ENCODE measurements around the gene TIMM9. TPM values are rescaled to one million over a fixed set of nuclear protein-coding genes. Genes with fewer than 3 reads are reported as not detected.
A peak's percentile ranks its signal among the peaks of the same experiment; 100 is the strongest.
"Not testable (repeated sequence)": the region's sequence is repeated elsewhere in the genome, so short reads cannot be mapped to it uniquely, and the experiment has no call there.

The TIMM9 gene
- total RNA-seq, 4 donors from 2014 or later, result 46.2 to 110 (median 86.8) TPM

- in situ Hi-C loops (cut with MboI; ENCODE audit: low sequenced_read_pairs in 4 of 4), result no loop called here
- DNase-seq (no peak), ATAC-seq (no peak)
- no peak for TF ChIP-seq CTCF (IDR thresholded peaks at IDR 0.05 in 4 of 5, conservative IDR thresholded peaks at IDR 0.05 in 1 of 5)
- TF ChIP-seq POLR2A (IDR thresholded peaks at IDR 0.05), result no peak
- Histone ChIP-seq H3K27me3 (no peaks in the 10 kb centered on the region), H3K27ac (peak overlapping the region; percentile 87 to 97 (median 91)), H3K4me1 (peaks cover 27 to 34% of the 10 kb centered on the region in 2 donors), H3K4me3 (peak overlapping the region; percentile 62 to 98 (median 84)), H3K36me3 (peaks cover 0 to 35% of the 10 kb centered on the region in 2 donors), H3K9me3 (no peaks in the 10 kb centered on the region)
- intact Hi-C loops (cut with DNase I; ENCODE audit: low total_unique reads), result loop anchor here (10.0 kb wide), 1 partner anchor 223 kb away; the partner anchor contains the start of gene ACTR10
These were observed 870 bp upstream of the TIMM9 start for GRCh38 chr14:58428118-58428683.

GRCh38 chr14:58426670-58427280 is 556 bp downstream of the TIMM9 start:
- ATAC-seq, result peak; percentile 72 to 73
- peak; percentile 30 to 45 for DNase-seq
- intact Hi-C loops (cut with DNase I; ENCODE audit: low total_unique reads), result loop anchor here (2.0 to 10.0 kb wide), 3 partner anchors 128 to 222 kb away; partner anchors contain the start of genes ACTR10, ARID4A and PSMA3
- Histone ChIP-seq H3K4me1 (peaks cover 27 to 34% of the 10 kb centered on the region in 2 donors), H3K27ac (peak overlapping the region; percentile 87 to 97 (median 91)), H3K27me3 (no peaks in the 10 kb centered on the region), H3K4me3 (peak overlapping the region; percentile 62 to 98 (median 84)), H3K36me3 (peaks cover 0 to 32% of the 10 kb centered on the region in 2 donors), H3K9me3 (no peaks in the 10 kb centered on the region)
- in situ Hi-C loops (cut with MboI; ENCODE audit: low sequenced_read_pairs in 4 of 4), result no loop called here
- no peak for TF ChIP-seq POLR2A (IDR thresholded peaks at IDR 0.05)
- no peak for TF ChIP-seq CTCF (IDR thresholded peaks at IDR 0.05 in 4 of 5, conservative IDR thresholded peaks at IDR 0.05 in 1 of 5)

GRCh38 chr14:58416934-58417333 is 10.4 kb downstream of the TIMM9 start:
- H3K4me3 ChIP-seq; DNase-seq; H3K4me1 ChIP-seq; intact Hi-C loops (cut with DNase I; ENCODE audit: low total_unique reads); in situ Hi-C loops (cut with MboI; ENCODE audit: low sequenced_read_pairs in 4 of 4); ATAC-seq; H3K9me3 ChIP-seq; H3K27ac ChIP-seq; H3K27me3 ChIP-seq: not testable (repeated sequence)
- peaks cover 0 to 50% of the 10 kb centered on the region in 2 donors for H3K36me3 ChIP-seq

GRCh38 chr14:58415636-58416547 is 11.4 kb downstream of the TIMM9 start:
- Histone ChIP-seq H3K4me3 (no peak overlapping the region), H3K27ac (no peak overlapping the region), H3K4me1 (peaks cover 0 to 4% of the 10 kb centered on the region in 2 donors), H3K36me3 (peaks cover 0 to 49% of the 10 kb centered on the region in 2 donors), H3K9me3 (no peaks in the 10 kb centered on the region), H3K27me3 (no peaks in the 10 kb centered on the region)
- TF ChIP-seq CTCF (IDR thresholded peaks at IDR 0.05 in 4 of 5, conservative IDR thresholded peaks at IDR 0.05 in 1 of 5), result no peak
- TF ChIP-seq POLR2A (IDR thresholded peaks at IDR 0.05), result no peak
- ATAC-seq, result no peak
- intact Hi-C loops (cut with DNase I; ENCODE audit: low total_unique reads) (no loop called here), in situ Hi-C loops (cut with MboI; ENCODE audit: low sequenced_read_pairs in 4 of 4) (no loop called here)
- no peak for DNase-seq

- no peak overlapping the region for H3K27ac ChIP-seq
- H3K27me3 ChIP-seq, result no peaks in the 10 kb centered on the region
- ATAC-seq (no peak), DNase-seq (no peak)
- peaks cover 0 to 4% of the 10 kb centered on the region in 2 donors for H3K4me1 ChIP-seq
- no peak for TF ChIP-seq POLR2A (IDR thresholded peaks at IDR 0.05)
- TF ChIP-seq CTCF (IDR thresholded peaks at IDR 0.05 in 4 of 5, conservative IDR thresholded peaks at IDR 0.05 in 1 of 5), result no peak
- in situ Hi-C loops (cut with MboI; ENCODE audit: low sequenced_read_pairs in 4 of 4), result no loop called here
- H3K4me3 ChIP-seq, result no peak overlapping the region
- H3K9me3 ChIP-seq, result no peaks in the 10 kb centered on the region
- H3K36me3 ChIP-seq, result peaks cover 0 to 59% of the 10 kb centered on the region in 2 donors
- intact Hi-C loops (cut with DNase I; ENCODE audit: low total_unique reads), result no loop called here
These were observed 12.5 kb downstream of the TIMM9 start for GRCh38 chr14:58414845-58415244.

Data from gastrocnemius medialis (tissue), 4 donors.